Suprapubic skin (tissue), 4 donors: ENCODE results near the gene WFDC9.

Experiments
- CTCF ChIP-seq, 2 donors: fragments of 200-600 bp in 1 of 2; fragments of 450-650 bp in 1 of 2; sonication (generic) in 1 of 2; IDR thresholded peaks; one replicate each; pipeline ENCODE4 v1.5.1; 2016 to 2019; ENCODE audit warnings: antibody characterized with exemption in 2 of 2, mild to moderate bottlenecking in 1 of 2, moderate library complexity in 1 of 2
- EP300 ChIP-seq: sonication (generic); formaldehyde crosslinking; IDR thresholded peaks from one replicate; pipeline ENCODE4 v1.6.1; 2017; ENCODE audit warnings: antibody characterized with exemption
- POLR2A ChIP-seq, 2 donors: fragments of 450-650 bp; IDR thresholded peaks; one replicate each; pipeline ENCODE4 v1.6.1; 2017; ENCODE audit warnings: antibody characterized with exemption in 2 of 2, mild to moderate bottlenecking in 2 of 2, moderate library complexity in 2 of 2
- POLR2AphosphoS5 ChIP-seq, 3 donors: sonication (generic); formaldehyde crosslinking; IDR thresholded peaks; one replicate each; pipeline ENCODE4 v1.6.1; 2017; ENCODE audit warnings: antibody characterized with exemption in 3 of 3

GRCh38 chr20:45636513-45636912 is 5.4 kb upstream of the WFDC9 start:
- no peak for TF ChIP-seq POLR2A (IDR thresholded peaks at IDR 0.05)
- no peak for TF ChIP-seq CTCF (IDR thresholded peaks at IDR 0.05)
- no peak for TF ChIP-seq POLR2AphosphoS5 (IDR thresholded peaks at IDR 0.05)
- no peak for TF ChIP-seq EP300
